Loucy (cell line): ENCODE results near the gene PNPT1.

ENCODE experiments used
- CTCF ChIP-seq: fragments of 200-600 bp; sonication (generic); conservative IDR thresholded peaks from 2 replicates; pipeline ENCODE4 v1.5.1; 2014; ENCODE audit warnings: mild to moderate bottlenecking, antibody characterized with exemption, low read length
- EZH2phosphoT487 ChIP-seq: fragments of 200-600 bp; IDR thresholded peaks from 2 replicates; pipeline ENCODE4 v1.6.1; 2018; ENCODE audit warnings: antibody characterized with exemption, mild to moderate bottlenecking, moderate library complexity, borderline replicate concordance

- no peak for TF ChIP-seq CTCF
- no peak for TF ChIP-seq EZH2phosphoT487
Observed at GRCh38 chr2:55618275-55619055, 75.2 kb downstream of the PNPT1 start.
